Measurements from ENCODE around the gene STX2.

- no peak for TF ChIP-seq CTCF (IDR thresholded peaks at IDR 0.05; ENCODE audit: insufficient read depth, low read length, poor library complexity, severe bottlenecking)
- TF ChIP-seq EZH2phosphoT487 (conservative IDR thresholded peaks at IDR 0.05; ENCODE audit: low read length), result no peak
Observed at GRCh38 chr12:130775953-130776856, 62.8 kb downstream of the STX2 start.

Data from SU-DHL-6 (cell line).